BE2C (cell line): ENCODE data around the gene PLEK2.
A peak's percentile ranks its signal among the peaks of the same experiment; 100 is the strongest.

Experiments used
- DNase-seq: peaks from one replicate; pipeline ENCODE4 v3.0.0-alpha.2; 2020
- H3K27me3 ChIP-seq: fragments of 250-450 bp; sonication (Bioruptor Pico); 2 replicates; pipeline ENCODE4 v1.5.1; 2020; ENCODE audit warnings: mild to moderate bottlenecking
- H3K36me3 ChIP-seq: fragments of 250-450 bp; sonication (Bioruptor Pico); 2 replicates; pipeline ENCODE4 v1.5.1; 2020; ENCODE audit warnings: mild to moderate bottlenecking
- H3K4me1 ChIP-seq: fragments of 250-450 bp; sonication (Bioruptor Pico); 2 replicates; pipeline ENCODE4 v1.5.1; 2020
- H3K4me3 ChIP-seq: 2 replicates; pipeline ENCODE4 v1.5.1; 2011; ENCODE audit warnings: low read depth, low read length
- H3K9me3 ChIP-seq: fragments of 250-450 bp; sonication (Bioruptor Pico); 2 replicates; pipeline ENCODE4 v1.5.1; 2020
- TF ChIP-seq, protein P1 (sequence below): IDR thresholded peaks from 2 replicates; pipeline ENCODE4 v1.5.1; 2012; ENCODE audit warnings: mild to moderate bottlenecking, low read depth, low read length

PLEK2 gene

DNA sequence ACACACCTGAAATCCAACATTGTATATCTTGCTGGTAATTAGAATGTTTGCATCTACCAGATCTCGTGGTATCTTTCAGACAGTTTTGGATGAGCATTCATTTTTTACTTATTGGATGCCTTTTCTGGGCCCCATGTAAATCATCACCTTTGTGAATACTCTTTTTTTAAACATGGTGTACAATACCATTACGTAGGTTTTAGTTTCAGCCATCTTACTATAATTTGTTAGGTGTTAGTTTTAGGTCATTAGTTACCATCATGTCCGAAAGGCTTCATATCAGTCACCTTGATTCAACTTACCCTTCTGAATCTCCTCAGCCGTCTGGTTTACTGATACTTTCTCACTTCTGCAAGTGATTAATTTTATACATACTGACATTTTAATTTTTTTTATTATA lies 46.5 kb downstream of the PLEK2 start:
- DNase-seq = no peak
- Histone ChIP-seq H3K4me1 (no peaks in the 10 kb centered on the region), H3K27me3 (no peaks in the 10 kb centered on the region), H3K36me3 (peaks cover 64% of the 10 kb centered on the region), H3K9me3 (no peaks in the 10 kb centered on the region), H3K4me3 (no peak overlapping the region)
- TF ChIP-seq, protein P1, sequence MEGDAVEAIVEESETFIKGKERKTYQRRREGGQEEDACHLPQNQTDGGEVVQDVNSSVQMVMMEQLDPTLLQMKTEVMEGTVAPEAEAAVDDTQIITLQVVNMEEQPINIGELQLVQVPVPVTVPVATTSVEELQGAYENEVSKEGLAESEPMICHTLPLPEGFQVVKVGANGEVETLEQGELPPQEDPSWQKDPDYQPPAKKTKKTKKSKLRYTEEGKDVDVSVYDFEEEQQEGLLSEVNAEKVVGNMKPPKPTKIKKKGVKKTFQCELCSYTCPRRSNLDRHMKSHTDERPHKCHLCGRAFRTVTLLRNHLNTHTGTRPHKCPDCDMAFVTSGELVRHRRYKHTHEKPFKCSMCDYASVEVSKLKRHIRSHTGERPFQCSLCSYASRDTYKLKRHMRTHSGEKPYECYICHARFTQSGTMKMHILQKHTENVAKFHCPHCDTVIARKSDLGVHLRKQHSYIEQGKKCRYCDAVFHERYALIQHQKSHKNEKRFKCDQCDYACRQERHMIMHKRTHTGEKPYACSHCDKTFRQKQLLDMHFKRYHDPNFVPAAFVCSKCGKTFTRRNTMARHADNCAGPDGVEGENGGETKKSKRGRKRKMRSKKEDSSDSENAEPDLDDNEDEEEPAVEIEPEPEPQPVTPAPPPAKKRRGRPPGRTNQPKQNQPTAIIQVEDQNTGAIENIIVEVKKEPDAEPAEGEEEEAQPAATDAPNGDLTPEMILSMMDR = no peak

DNA sequence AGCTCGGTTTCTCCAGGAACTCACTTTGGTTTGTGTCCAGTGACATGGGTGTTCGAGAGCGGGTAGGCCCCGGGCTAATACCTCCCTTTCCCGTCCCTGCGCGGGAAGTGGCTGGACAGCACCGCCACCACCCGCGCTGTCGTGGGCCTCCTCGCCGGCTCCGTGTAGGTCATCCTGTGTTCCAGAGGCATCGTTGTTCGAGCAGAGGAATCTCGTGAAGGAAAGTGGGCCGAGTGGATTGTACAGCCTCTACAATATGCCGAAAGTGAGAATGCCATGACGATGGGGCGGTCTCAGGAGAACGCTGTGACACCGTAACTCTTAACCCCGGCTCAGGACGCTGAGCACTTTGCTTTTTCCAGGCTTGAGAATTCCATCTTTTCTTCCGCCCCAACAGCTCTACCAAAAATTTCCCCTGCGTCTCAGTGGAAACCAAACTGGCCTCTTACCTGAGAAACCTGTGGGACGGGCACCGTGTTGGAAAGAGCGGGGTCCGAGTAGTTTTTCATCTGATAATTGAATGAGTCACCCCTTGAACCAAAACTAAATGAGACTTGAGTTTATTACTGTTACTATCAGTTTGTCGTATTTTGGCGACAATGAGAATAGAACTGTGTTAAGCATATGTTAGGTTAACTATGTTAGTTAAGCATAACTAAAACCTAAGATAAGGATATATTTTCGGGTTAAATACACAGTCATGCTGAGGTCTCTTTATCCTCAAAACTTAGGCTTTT lies 51.3 kb downstream of the PLEK2 start:
- Histone ChIP-seq H3K36me3 (peaks cover 17% of the 10 kb centered on the region), H3K4me3 (peak overlapping the region; percentile 98), H3K9me3 (no peaks in the 10 kb centered on the region), H3K27me3 (no peaks in the 10 kb centered on the region), H3K4me1 (no peaks in the 10 kb centered on the region)
- no peak for DNase-seq
- TF ChIP-seq, protein P1 = no peak

DNA sequence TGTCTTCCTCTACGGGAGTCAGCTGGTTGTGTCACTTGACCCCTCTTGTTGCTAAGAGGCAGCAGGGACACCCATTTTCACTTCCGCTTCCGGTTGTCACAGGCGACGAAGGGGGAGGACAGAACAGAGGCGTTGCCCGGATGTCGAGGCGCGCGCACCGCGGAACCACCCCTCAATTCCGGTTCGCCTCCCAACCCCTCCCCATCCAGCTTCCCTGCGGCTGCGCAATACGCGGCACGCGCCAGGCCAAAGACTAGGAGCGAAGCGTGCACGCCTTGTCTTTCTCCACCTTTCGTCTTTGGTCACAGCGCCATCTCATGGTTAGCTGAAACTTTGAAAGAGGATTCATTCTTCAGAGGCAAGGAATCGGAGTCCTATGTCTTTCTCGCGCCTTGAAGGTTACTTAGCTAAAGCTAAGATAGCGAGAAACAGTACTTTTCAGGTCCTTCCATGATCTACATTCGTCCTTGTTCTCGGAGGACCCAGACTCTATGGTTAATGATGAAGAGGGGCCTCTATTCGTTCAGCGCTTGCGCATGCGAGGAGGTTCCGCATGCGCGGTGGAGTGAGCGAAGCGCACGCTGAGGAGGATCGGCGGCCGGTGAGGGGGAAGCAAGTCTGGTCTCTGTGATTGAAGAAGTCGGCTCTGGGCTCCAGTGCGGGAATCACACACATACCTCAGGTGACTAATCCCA lies 52.0 kb downstream of the PLEK2 start, which contains the start of the genes ATP6V1D and EIF2S1:
Gene ATP6V1D (minus strand): TSS at position 30 of the 695 bp plus-strand sequence. CDS start 106 bp downstream, outside the sequence.
Gene EIF2S1 (plus strand): TSS at position 554 of the 695 bp plus-strand sequence. CDS start 4,440 bp downstream, outside the sequence.
- TF ChIP-seq, protein P1 = peak; percentile 97
- Histone ChIP-seq H3K27me3 (no peaks in the 10 kb centered on the region), H3K9me3 (no peaks in the 10 kb centered on the region), H3K36me3 (peaks cover 10% of the 10 kb centered on the region), H3K4me1 (no peaks in the 10 kb centered on the region), H3K4me3 (peak within 1 kb of the TSS; percentile 98)
- DNase-seq = peak; percentile 99

DNA sequence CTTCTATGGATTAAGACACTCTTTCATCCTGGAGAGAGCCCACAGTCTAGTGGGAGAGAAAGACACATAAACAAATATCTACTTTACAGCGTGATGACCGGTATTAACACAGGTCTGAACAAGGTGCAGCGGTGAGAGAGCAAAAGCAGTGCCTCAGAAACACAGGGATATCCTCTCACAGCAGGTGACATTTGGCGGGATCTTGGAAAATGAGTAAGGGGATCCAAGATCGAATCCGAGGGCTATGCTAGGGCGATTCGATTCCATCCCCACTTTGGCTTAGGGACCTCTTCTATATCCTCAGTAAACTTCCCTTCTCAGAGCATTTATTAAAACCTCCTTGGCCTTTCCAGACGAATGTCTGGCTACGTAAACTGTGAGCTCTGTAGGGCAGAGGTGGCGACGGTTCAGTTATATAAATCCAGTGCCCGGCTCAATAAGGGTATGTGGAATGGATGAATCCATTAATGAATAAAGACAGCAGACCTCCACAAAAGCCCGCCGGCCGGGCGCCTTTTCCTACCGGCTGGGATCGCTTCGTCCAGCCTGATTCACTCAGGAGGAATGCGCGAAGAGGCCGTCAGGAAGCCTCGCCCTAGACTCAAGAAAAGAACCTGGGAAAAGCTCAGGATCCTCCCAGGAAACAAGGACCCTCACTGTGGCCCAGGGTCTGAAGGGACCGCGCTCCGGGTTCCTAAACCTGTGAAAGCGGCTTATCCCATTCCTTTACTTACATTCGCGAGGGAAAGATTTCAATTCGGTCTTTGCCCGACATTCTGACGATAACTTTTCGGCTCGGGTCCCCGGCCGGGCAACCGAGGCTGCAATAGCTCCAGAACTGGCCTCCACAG lies 52.8 kb downstream of the PLEK2 start:
- no peaks in the 10 kb centered on the region for H3K9me3 ChIP-seq
- peaks cover 6% of the 10 kb centered on the region for H3K36me3 ChIP-seq
- no peak for DNase-seq
- H3K4me3 ChIP-seq = peak overlapping the region; percentile 98
- TF ChIP-seq, protein P1 = no peak
- no peaks in the 10 kb centered on the region for H3K4me1 ChIP-seq
- no peaks in the 10 kb centered on the region for H3K27me3 ChIP-seq

DNA sequence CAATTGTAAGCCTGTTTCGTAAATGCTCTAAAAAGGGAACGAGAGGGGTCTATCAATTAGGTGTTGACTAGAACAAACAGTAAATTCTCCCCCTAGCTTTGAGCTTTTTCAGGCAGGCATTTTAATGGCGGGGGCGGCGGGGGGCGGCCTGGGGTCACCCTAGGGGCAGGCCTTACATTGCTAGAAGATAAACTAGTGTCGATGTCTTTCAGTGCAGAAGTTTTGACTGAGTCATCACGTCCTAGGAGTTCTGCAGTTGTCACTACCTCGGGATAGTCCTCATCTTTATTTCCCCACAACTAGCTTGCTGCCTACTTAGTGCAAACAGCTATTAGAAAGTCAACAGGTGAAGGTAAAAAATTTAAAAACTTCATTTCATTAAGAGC lies 54.0 kb downstream of the PLEK2 start:
- Histone ChIP-seq H3K9me3 (no peaks in the 10 kb centered on the region), H3K4me1 (no peaks in the 10 kb centered on the region), H3K4me3 (no peak overlapping the region; the same call in 1 of the 2 replicates), H3K36me3 (peaks cover 6% of the 10 kb centered on the region), H3K27me3 (no peaks in the 10 kb centered on the region)
- DNase-seq = no peak
- TF ChIP-seq, protein P1 = no peak
